GM19438 (cell line): ENCODE results near the gene MBD6.

Experiments
- ATAC-seq: cut with Tn5 transposase; IDR thresholded peaks from one replicate; pipeline ENCODE4 v1.9.1; 2021; ENCODE audit warnings: low read depth; ENCODE audit not compliant: unreplicated experiment

MBD6 gene

DNA sequence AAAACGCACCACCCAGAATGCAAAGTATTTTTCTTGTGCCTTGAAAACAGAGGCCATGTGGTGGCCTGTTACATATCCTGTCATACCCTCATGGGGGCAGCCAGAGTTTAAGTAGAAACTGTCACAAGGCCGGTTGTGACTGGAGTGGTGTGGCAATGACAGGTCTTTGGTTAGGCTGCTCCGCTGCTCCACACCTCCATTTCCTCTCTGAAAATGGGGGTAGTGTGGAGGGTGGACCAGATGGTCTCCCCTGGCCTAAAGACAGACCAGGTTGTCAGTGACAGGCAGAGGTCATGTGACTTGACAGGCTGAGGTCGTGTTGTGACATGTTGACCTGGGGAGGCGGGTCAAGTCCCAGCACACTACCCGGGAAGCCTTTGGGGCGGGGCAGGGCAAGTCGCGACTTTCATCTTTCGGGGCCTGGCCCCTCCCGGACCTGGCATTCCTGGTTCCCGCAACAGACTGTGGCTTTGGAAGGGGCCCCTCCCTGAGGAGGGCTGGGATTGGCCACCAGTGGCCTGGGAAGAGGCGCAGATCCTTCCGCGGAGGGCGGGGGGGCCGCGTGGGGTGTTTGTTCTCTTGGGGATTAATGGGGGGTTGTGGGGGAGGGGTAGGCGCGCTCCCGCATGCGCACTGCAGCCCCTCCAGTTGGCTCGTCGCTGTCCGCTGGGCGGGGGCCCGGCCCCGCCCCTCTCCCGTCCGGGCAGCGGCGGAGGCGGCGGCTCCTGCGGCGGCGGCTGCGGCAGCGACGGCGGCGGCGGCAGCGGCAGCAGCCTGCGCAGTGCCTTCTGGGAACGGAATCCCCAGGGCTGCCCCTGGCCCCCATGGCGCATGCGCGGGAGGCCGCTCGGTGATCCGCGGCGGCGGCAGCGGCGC, at the start of gene MBD6:
Gene MBD6 (plus strand): TSS at position 814 of the 876 bp plus-strand sequence. CDS start 1,480 bp downstream, outside the sequence.
- ATAC-seq = peak; percentile 46

DNA sequence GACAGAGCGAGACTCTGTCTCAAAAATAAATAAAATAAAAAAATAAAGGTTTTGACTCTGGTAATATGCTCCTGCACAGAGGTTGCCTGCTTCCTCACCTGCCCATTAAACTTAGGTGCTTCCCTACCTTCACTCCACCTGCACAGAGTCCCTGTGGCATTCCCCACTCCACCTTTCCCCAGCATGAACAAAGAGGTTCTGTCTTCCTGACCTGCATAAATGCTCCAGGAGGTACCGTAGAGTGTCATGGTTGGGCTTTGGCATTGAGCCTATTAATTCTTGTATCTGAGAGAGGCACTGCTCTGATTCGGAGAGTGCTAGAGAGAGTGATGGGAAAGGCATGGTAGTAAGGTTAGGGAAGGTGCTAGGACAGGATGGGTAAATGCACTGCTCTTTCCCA, 49.2 kb upstream of the MBD6 start:
- no peak for ATAC-seq

GRCh38 chr12:57473886-57474285, 48.7 kb upstream of the MBD6 start:
- ATAC-seq = no peak

DNA sequence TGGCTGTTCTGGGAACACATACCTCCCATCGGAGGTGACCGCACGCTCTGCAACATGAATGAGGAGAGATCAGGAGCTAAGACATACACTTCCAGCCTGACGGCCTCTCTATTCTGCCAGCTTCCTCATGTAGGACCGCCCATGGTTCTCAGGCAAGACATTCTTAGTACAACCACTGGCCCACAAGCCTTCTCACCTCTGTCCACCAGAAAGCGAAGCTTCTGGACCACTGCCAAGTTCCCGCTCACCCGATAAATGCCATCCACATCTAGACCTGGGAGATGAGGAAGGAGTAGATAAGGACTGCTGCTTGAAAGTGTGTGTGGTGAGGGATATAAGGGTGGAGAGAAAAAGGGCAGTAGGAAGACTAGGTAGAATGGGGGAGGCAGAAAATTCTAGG, 48.2 kb upstream of the MBD6 start:
- no peak for ATAC-seq

- no peak for ATAC-seq
Measured at GRCh38 chr12:57474862-57475261, 47.8 kb upstream of the MBD6 start.

DNA sequence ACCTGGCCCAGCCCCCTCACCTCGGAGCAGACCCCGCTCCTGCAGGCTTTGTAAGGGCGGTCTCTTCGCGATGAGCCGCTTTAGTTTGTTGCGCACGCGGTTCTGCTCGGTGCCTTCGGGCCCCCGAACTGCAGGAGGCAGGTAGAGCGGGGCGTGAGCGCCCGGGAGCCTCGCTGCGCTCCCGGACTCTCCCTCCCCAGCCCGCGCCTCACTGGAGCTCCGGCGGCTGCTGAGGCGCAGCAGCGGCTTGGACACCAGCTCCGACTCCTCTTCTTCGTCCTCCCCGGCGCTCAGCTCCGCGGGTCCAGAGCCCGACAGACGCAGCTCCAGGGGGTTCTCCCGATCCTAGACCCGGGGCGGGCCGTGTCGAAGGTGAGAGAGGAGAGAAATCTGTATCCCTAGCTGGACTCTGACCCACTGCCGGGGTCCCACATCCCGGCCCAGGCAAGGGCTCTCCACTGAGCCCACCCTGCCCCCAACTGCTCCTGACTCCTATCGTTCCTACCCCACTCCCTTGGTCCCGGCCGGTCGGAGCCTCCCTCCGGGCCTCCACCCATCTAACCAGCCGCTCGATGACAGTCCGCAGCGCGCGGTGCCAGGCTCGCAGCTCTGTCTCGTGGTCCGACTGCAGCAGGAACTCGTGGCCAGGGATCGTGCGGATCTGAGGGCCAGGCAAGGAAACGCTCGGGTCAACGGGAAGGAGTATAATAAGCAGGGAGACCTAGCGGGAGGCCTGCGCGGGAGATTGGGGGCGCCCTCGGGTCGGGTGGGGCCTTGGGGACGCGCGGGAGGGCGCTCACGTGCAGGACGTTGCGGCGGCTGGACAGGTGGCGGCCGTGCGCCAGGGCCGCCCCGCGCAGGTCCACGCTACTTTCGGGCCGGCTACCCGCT, 47.1 kb upstream of the MBD6 start:
- ATAC-seq = no peak

GRCh38 chr12:57476162-57476992, 46.2 kb upstream of the MBD6 start:
- no peak for ATAC-seq

DNA sequence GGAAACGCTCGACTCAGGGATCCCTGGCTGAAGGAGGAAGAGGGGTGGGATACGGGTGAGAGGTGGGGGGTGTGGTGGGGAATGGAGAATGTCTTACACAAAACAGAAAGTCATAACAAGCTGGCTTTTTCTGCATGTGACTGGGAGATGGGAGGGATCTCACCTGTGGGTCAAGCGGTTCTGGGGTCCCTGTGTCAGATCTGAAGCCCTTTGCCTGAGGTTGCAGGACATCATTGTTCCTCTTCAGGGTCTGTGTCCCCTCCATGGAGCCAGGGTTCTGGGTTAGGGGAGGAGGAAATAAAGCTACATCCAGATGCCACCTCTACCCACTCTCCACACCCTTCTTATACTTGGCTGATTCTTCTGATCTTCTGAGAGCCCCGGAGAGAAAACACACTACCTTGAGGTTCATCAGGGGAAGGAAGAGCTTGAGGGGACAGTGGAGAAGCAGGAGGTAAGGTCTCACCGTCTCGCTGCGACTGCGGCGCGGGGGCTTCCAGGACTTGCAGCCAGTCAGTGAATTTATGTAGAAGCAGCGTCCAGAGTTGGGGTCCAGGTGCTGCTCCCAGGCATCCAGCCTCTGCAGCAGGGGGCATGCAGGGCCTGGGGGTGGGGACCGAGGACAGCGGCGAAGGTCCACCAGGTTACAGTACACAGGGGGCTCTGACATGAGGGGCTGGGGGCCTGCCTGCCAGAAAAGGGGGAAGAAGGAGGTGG, 45.5 kb upstream of the MBD6 start:
- no peak for ATAC-seq

- no peak for ATAC-seq
Measured at GRCh38 chr12:57477710-57478681, 44.6 kb upstream of the MBD6 start.

DNA sequence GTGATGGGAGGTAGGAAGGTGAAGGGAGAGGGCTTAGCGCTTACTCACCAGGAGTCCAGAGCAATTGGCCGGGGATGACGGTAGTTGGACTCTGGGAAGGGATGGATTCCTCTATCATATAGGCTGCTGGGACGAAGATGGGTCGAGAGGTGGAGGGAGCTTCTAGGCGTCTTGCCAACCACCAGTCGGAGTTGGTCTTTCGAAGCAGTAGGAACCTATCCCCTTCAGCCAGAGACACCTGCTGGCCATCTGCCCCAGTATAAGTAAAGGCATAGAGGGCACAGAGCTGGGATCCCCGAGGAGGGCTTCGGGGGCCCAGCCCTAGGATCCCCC, 43.6 kb upstream of the MBD6 start:
- no peak for ATAC-seq

DNA sequence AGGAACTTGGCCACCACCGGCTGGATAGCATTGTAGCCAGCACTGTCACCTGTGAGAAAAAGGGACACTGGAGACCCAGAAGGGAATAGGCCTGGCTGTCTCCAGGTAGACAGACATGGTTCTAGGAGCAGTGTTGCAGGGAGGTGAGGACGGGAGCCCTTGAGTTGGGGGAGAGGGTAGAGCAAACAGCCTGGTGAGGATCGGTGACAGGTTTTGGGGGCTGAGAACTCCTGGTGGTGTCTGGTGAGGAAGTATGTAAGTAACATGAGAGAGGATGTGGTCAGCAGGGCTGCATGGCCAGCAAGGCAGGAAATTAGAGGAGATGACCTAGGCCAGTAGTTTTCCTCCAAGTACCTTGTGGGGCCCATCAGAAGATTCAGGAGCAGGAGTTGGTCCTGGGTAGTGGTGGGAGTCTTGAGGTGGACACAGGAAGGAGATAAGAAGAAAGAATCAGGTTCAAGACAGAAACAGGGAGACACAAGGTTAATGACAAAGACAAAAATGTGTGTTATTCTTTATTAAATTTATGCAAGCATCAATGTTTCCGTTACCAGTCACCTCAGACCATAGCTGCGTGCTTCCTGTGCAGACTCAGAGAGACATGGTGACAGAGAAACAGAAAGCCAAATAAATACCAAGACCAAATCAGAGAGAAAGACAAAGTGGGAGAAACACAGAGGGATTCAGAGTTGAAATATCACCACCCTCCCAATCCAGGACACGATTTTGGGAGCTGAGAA, 43.1 kb upstream of the MBD6 start, which contains the start of gene ARHGAP9:
Gene ARHGAP9 (minus strand): TSS at position 491 of the 740 bp plus-strand sequence. CDS start 460 bp downstream, at position 31.
- ATAC-seq = peak; percentile 43

GRCh38 chr12:57481671-57482070, 41.0 kb upstream of the MBD6 start:
- ATAC-seq = no peak

GRCh38 chr12:57483466-57483865, 39.2 kb upstream of the MBD6 start:
- ATAC-seq = no peak

DNA sequence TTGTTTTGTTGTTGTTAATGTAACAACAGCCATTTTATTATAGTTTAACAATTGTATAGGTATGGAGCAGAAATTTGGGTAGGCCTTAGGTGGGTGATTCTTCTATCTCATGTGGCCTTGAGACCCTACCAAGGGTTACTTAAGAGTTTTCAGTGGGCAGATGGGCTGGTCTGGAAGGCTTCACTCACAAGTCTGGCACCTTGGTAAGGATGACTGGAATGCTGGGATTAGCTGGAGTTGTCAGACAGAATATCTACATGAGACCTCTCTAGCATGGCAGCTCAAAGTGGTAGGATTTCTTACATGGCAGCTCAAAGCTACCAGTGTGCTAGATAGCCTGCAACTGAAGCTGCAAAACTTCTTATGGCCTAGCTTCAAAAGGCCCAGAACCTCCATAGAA, 36.9 kb upstream of the MBD6 start:
- ATAC-seq = no peak

GRCh38 chr12:57487055-57487596, 35.5 kb upstream of the MBD6 start:
- ATAC-seq = no peak

DNA sequence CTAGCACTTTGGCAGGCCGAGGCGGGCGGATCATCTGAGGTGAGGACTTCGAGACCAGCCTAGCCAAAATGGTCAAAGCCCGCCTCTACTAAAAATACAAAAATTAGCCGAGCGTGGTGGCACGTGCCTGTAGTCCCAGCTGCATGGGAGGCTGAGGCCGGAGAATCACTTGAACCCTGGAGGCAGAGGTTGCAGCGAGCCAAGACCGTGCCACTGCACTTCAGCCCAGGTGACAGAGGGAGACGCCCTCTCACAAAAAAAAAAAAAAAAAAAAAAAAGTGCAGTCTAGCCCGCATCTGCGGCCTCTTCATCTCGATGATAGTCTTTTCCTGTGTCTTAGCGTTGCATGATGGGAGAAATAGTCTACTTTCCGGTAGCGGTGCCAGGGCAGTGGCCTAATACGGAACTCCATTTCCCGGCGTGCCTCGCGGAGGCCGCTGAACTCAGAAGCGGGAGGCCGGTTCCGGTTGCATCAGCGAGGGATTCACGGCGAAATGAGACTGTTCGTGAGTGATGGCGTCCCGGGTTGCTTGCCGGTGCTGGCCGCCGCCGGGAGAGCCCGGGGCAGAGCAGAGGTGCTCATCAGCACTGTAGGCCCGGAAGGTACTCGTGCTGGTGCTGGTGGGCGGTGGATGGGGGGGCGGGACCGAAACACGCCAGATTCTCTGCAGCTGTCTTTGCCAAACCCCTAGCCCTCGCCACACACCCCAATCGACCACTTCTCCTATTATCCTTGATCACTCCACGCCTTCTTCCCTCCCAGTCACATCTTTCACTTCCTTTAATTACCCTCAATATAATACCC, 34.8 kb upstream of the MBD6 start, which contains the start of gene MARS1:
Gene MARS1 (plus strand): TSS at position 472 of the 805 bp plus-strand sequence. CDS start 23 bp downstream, at position 495.
- ATAC-seq = peak; percentile 97
